Stomach (tissue), 4 donors: ENCODE data around the gene KCNQ1.

ENCODE experiments used
- CTCF ChIP-seq, 7 experiments: fragments of 450-650 bp in 4 of 7; fragments of 200-600 bp in 3 of 7; sonication (generic) in 3 of 7; IDR thresholded peaks; one replicate each; pipeline ENCODE4 v1.5.1; 2016 to 2019; ENCODE audit warnings: antibody characterized with exemption in 7 of 7, control low read depth in 2 of 7, mild to moderate bottlenecking in 1 of 7
- POLR2A ChIP-seq, 4 donors: fragments of 450-650 bp; IDR thresholded peaks; one replicate each; pipeline ENCODE4 v1.6.1; 2016; ENCODE audit warnings: antibody characterized with exemption in 4 of 4, control low read depth in 2 of 4, mild to moderate bottlenecking in 1 of 4, moderate library complexity in 1 of 4

- TF ChIP-seq CTCF (IDR thresholded peaks at IDR 0.05) = no peak
- no peak for TF ChIP-seq POLR2A (IDR thresholded peaks at IDR 0.05)
Observed at GRCh38 chr11:2516276-2517015, 71.6 kb downstream of the KCNQ1 start.
